GM12872 (cell line): Measurements from ENCODE around the gene CLASP2.

Experiments used
- CTCF ChIP-seq: IDR thresholded peaks from 3 replicates; pipeline ENCODE4 v1.5.1; 2011; ENCODE audit warnings: low read depth, mild to moderate bottlenecking, low read length, moderate library complexity; ENCODE audit not compliant: insufficient read depth

Gene CLASP2

DNA sequence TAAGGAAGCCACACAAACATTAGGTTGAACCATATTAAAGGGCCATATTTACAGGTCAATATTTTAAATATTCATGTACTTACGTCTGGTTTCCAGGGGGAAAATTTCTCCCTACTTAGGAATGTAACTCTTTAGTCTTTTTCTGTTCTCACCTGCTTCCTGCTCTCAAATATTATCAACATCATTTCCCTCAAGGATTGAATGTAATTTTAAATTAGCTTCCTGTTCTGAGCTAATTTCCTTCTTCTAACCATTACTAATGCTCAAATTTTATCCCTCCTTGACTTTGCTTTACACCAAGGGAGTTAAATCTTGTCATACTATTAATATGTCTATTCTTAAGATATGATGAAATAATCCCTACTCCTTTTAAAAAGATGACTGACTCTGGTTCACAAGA lies 174.5 kb downstream of the CLASP2 start:
- no peak for TF ChIP-seq CTCF

GRCh38 chr3:33541918-33542317 lies 176.1 kb downstream of the CLASP2 start:
- TF ChIP-seq CTCF, result no peak

- TF ChIP-seq CTCF, result no peak
Measured at GRCh38 chr3:33538678-33539339, 179.2 kb downstream of the CLASP2 start.

- no peak for TF ChIP-seq CTCF
Measured at GRCh38 chr3:33537133-33537532, 180.9 kb downstream of the CLASP2 start.

GRCh38 chr3:33526787-33527186 lies 191.3 kb downstream of the CLASP2 start:
- no peak for TF ChIP-seq CTCF

GRCh38 chr3:33525232-33525631 lies 192.8 kb downstream of the CLASP2 start:
- no peak for TF ChIP-seq CTCF

GRCh38 chr3:33523093-33523667 lies 194.9 kb downstream of the CLASP2 start:
- no peak for TF ChIP-seq CTCF
